Thyroid gland (tissue), 4 donors: ENCODE results near the gene RIC1.

ENCODE experiments used
- CTCF ChIP-seq, 6 experiments: fragments of 200-600 bp in 3 of 6; fragments of 450-650 bp in 3 of 6; sonication (generic) in 3 of 6; IDR thresholded peaks; one replicate each; pipeline ENCODE4 v1.5.1; 2016 to 2019; ENCODE audit warnings: antibody characterized with exemption in 6 of 6, mild to moderate bottlenecking in 2 of 6, inconsistent platforms in 1 of 6, moderate library complexity in 1 of 6
- POLR2A ChIP-seq, 2 donors: fragments of 450-650 bp; IDR thresholded peaks; one replicate each; pipeline ENCODE4 v1.6.1; 2017; ENCODE audit warnings: antibody characterized with exemption in 2 of 2, mild to moderate bottlenecking in 2 of 2, moderate library complexity in 1 of 2

GRCh38 chr9:5778805-5779204 is 149.9 kb downstream of the RIC1 start:
- TF ChIP-seq CTCF (IDR thresholded peaks at IDR 0.05) (no peak), POLR2A (IDR thresholded peaks at IDR 0.05) (no peak)
